GM19468 (cell line): Measurements from ENCODE around the gene SMCO4.
"Not testable (repeated sequence)": the region's sequence is repeated elsewhere in the genome, so short reads cannot be mapped to it uniquely, and the experiment has no call there.

Source experiments
- ATAC-seq: cut with Tn5 transposase; IDR thresholded peaks from one replicate; pipeline ENCODE4 v1.9.1; 2021; ENCODE audit warnings: mild to moderate bottlenecking, moderate library complexity, moderate number of reproducible peaks; ENCODE audit not compliant: unreplicated experiment; ENCODE audit errors: extremely low read depth

The SMCO4 gene, protein sequence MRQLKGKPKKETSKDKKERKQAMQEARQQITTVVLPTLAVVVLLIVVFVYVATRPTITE

GRCh38 chr11:93543292-93543977, at the start of gene SMCO4:
Gene SMCO4, minus strand, starts transcription at chr11:93543391. Its CDS starts 64,202 bp downstream, at chr11:93479189.
- ATAC-seq: peak; percentile 95

DNA sequence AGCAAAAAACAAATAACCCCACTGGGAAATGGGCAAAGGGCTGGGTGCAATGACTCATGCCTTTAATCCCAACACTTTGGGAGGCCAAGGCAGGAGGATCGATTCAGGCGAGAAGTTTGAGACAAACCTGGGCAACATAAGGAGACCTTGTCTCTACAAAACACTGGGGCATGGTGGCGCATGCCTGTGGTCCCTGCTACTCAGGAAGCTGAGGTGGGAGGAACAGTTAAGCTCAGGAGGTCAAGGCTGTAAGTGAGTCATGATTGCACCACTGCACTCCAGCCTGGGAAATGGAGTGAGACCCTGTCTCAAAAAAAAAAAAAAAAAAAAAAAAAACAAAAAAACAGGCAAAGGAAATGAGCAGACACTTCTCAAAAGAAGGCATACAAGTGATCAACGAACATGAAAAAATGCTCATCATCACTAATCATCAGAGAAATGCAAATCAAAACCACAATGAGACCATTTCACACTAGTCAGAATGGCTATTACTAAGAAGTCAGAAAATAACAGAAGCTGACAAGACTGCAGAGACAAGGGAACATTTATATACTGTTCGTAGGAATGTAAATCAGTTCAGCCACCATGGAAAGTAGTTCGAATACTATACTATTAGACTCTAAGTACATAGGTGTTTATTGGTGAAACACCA, 48.2 kb upstream of the SMCO4 start:
- ATAC-seq: peak; percentile 67

- ATAC-seq: no peak
Measured at GRCh38 chr11:93589347-93589746, 46.2 kb upstream of the SMCO4 start.

DNA sequence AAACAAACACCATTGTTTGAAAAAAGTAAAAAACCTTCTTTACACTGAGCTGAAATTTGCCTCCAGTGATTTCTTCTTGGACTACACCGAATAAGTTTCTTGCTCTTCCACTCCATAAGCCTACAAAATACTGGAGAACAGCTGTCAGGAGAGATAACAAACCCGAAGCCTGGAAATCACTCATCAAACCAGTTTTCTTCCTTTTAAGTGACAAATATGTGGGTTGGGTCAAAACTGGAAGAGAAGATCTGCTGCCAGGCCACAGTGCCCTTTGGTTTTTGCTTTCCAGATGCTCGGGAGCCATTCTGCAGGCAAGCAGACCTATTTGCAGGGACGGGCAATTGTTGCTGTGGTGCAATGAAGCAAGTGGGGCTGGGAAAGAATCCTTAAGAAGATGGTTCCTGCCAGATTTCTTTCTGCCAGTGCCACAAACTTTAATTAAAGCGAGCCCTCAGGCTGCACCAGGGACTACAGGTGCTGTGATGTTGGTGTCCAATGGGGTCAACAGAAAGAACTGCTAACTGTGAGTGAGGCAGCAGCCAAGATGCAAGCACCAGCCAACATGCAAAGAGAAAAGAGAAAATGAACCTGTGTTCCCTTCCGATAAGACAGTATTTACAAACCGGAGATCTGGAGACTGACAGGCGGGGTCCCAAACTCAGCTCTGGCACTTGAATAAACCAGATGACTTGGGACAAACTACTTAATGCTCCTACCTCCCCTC, 44.8 kb upstream of the SMCO4 start:
- ATAC-seq: no peak

GRCh38 chr11:93587425-93587824, 44.2 kb upstream of the SMCO4 start:
- not testable (repeated sequence) for ATAC-seq

- ATAC-seq: no peak
Measured at GRCh38 chr11:93585758-93586157, 42.6 kb upstream of the SMCO4 start.

DNA sequence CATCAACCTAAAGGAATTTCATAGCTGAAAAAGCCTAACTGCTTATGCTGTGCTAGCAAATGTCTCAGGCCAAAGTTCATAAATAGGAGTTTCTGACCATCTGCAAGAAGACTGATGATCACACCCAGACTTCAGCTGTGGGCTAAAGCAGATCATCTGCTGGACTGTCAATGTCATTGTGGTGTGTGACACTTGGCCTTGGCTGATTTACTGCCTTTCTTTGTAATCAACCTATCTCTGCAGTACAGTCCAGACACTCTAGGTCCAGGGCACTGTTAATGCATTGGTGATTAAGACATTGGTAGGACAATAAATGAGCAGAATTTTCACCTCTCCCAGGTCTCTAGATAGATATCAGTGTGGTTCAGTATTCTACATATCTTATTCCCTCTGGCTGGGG, 40.3 kb upstream of the SMCO4 start:
- ATAC-seq: no peak

DNA sequence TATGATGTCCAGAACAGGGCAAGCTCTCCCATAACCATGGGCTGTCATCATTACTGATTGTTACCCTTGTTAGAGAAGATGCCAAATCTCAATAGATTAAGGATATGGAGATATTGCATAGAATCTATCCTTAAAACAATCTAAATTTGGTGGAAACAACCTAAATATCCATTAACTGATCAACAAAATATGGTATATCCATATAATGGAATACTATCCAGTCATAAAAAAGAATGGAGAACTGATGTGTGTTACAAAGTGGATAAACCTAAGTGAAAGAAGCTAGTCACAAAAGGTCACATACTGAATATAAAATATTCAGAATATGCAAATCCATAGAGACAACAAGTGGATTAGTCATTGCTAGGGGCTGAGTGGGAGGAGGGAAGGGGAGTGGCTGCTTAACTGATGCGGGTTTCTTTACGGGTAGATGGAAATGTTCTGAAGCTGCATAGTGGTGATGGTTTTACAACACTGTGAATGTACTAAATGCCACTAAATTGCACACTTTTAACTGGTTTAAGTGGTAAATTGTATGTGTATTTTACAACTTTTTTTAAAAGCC, 36.1 kb upstream of the SMCO4 start:
- ATAC-seq: no peak

GRCh38 chr11:93577286-93577685, 34.1 kb upstream of the SMCO4 start:
- ATAC-seq: no peak

DNA sequence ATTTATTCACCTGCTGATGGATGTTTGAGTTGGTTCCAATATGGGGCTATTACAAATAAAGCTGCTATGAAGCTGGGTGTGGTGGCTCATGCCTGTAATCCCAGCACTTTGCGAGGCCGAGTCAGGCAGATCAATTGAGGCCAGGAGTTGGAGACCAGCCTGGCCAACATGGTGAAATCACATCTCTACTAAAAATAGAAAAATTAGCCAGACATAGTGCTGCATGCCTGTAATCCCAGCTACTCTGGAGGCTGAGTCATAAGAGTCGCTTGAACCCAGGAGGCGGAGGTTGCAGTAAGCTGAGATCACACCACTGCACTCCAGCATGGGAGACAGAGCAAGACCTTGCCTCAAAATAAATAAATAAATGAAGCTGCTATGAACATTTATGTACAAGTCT, 33.7 kb upstream of the SMCO4 start:
- ATAC-seq: not testable (repeated sequence)

DNA sequence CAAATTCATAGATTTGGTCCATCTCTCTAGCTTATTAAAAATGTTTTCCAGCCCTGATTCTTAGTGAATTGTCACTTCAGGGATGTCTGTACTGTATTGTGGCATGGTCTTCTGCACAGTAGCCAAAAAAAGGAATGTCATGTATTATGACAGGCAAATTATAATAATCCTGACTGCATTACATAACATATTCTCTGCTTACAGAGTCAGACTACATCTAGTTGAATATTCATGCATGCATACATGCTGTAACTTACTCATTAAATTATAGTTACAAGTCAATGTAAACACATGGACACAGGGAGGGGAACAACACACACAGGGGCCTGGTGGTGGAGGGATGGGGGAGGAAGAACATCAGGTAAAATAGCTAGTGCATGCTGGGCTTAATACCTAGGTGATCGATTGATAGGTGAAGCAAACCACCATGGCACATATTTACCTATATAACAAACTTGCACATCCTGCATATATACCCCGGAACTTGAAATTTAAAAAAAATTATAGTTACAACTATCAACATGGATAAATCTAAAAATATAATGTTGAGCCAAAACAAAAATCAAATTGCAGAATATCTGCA, 31.5 kb upstream of the SMCO4 start:
- ATAC-seq: no peak

- ATAC-seq: no peak
Measured at GRCh38 chr11:93573184-93573583, 30.0 kb upstream of the SMCO4 start.

DNA sequence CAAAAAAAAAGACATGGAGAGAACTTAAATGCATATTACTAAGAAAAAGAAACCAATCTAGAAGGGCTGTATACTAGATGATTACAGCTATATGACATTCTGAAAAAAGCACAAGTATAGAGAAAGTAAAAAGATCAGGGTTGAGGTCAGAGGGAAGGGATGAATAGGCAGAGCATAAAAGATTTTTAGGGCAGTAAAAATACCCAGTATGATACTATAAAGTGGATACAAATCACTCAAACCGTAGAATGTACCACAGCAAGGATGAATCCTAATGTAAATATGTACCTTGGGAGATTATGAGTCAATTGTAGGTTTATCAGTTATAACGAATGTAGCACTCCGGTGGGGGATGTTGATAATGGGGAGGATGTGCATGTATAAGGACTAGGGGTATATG, 29.4 kb upstream of the SMCO4 start:
- ATAC-seq: no peak

DNA sequence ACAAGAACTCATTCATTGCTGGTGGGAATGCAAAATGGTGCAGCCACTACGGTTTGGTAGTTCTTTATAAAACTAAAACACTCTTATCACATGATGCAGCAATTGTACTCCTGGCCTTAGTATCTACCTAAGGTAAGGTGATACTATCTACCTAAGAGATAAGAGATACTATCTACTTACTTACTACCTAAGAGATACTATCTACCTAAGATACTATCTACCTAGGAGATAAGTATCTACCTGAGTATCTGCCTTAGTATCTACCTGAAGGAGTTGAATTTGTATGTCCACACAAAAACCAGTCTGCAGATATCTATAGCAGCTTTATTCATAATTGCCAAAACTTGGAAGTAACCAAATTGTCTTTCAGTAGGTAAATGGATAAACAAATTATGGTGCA, 29.0 kb upstream of the SMCO4 start:
- ATAC-seq: no peak

GRCh38 chr11:93571612-93572011, 28.4 kb upstream of the SMCO4 start:
- no peak for ATAC-seq

- no peak for ATAC-seq
Measured at GRCh38 chr11:93570759-93571413, 27.7 kb upstream of the SMCO4 start.

DNA sequence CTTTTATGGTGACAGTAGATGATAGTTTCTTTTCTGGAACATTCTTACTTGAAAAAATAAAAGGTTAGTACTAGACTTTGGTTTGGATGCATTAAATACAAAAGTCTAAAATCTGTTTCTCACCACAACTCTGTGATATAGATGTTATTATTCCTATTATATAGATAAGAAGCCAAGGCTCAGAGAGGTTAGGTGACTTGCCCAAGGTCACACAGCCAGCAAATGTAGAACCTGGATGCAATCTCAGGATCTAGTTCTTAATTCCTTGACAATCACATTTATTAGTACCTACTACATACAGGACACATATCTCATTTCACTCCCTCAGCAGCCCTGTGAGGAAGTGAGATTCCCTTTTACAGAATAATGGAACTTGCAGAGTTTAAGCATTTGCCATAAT, 26.3 kb upstream of the SMCO4 start:
- no peak for ATAC-seq

DNA sequence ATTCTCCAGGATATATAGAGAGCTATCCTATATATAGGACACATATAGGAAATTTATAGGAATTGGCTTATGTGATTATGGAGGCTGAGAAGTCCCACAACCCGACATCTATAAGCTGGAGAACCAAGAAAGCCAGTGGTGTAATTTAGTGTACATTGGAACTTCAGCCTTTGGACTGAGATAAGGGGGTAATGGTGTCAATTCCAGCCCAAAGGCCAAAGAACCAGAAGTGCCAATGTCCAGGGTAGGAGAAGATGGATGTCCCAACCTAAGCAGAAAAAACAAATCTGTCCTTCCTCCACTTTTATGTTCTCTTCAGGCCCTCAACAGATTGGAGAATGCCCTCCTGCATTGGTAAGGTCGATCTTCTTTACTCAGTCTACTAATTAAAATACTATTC, 25.5 kb upstream of the SMCO4 start:
- ATAC-seq: no peak

DNA sequence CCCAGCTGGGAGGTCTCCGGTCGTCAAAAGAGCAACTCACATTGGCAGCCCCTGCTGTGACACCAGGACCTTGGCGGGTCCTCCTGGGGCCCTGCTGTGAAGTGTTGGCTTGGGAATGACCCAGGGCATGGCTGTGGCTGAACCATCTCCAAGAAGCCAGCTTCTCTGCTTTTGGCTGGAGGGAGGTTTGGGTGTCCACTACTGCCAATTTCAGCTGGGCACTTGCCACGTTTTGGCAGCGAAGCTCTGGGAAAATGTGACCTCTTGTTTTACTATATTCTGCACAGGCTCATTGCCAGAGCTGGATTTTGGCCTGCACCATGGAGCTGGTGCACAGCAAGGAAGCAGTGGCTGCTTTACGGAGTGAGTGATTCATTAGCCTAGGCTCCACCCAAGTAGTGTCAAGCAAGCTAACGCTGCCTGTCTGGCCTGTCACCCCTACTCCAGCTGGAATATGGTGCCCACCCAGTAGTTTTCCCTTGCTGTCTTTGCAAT, 24.3 kb upstream of the SMCO4 start:
- no peak for ATAC-seq

- ATAC-seq: no peak
Measured at GRCh38 chr11:93564895-93565294, 21.7 kb upstream of the SMCO4 start.
